Adrenal gland (tissue), 5 donors: ENCODE results near the gene RAI14.

Source experiments
- CTCF ChIP-seq, 6 experiments: fragments of 450-650 bp in 4 of 6; fragments of 200-600 bp in 2 of 6; sonication (generic) in 1 of 6; IDR thresholded peaks; 1 replicate in 5 of 6; 2 replicates in 1 of 6; pipeline versions ENCODE4 v1.5.1 to v1.8.0; 2016 to 2021; ENCODE audit warnings: antibody characterized with exemption in 6 of 6, mild to moderate bottlenecking in 2 of 6, moderate library complexity in 1 of 6
- POLR2A ChIP-seq, 2 donors: fragments of 450-650 bp; IDR thresholded peaks; one replicate each; pipeline ENCODE4 v1.6.1; 2017; ENCODE audit warnings: antibody characterized with exemption in 2 of 2, mild to moderate bottlenecking in 2 of 2, moderate library complexity in 1 of 2
- donor health status: DM: no; HTN: no; CAD: no.

- TF ChIP-seq CTCF (IDR thresholded peaks at IDR 0.05) (no peak), POLR2A (IDR thresholded peaks at IDR 0.05) (no peak)
Measured at GRCh38 chr5:34758514-34758913, 102.4 kb downstream of the RAI14 start.
